ENCODE measurements around the gene HSD17B12.

HSD17B12 gene

DNA sequence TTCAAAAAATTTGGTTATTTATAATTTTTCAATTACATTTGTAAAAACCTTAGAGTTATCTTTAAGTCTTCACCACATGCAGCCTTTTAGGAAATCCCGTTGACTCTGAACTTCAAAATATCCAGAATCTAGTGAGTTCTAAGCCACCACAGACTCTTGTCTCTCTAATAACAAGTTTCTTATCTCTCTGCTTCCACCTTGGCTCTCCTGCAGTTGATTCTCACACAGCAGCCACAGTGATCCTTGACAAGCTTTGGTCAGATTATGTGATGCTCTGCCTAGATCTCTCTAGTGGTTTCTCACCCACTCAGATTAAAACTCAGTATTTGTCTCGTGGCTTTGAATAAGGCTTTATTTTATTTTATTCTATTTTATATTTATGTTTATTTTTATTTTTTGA lies 8.6 kb downstream of the HSD17B12 start:
- no peak for DNase-seq

DNA sequence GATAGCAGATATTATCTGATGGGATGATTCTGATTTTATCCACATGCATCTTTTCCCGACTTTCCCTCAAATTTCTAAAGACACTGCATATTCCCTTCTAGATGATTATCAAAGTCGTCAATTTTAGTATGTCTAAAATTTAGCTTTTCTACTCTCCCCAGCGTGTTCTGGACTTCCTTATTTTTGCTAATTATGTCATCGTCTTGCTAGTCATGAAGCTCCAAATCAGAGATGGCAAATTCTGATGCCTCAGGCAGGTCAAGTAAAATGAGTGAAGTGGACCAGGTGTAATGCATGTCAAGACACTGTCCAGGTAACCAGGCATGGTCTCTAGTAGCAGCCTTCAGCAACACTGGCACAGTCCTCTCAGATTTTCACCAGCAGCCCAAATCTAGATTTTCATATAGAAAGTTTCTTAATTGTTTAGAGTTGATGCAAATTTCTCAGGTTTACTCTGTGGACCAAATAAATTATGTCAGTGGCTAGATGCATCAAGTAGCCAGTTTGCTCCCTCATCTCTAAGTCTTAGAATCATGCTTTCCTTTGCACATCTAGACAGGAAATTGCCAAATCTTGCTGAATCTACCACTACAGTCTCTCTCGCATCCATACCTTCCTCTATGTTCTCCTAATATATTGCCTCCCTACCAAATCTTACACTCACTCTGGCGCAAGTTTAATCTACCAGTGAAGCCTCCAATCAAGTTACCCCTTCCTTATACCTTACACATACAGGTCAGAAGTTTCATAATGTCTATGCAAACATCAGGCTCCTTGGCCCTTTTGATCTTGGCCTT lies 10.6 kb downstream of the HSD17B12 start:
- DNase-seq, result no peak

DNA sequence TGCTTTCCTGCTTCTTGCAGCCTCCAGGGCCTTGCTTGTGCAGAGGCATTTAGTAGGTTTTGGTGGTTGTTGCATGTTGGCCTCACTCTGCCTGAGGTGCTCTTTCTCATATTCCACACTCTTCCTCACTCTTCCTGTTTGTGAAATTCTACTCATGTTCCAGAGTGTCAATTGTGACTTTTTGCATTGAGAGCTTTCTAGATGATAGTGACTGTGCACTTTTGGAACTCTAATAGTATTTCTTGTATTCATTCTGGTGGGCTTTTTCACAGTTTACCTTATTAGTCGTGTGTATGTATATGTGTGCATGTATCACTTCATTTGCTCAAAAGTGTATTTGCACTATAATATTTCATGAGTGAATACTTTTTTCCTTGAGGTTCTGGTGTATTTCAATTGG lies 11.3 kb downstream of the HSD17B12 start:
- no peak for DNase-seq

DNA sequence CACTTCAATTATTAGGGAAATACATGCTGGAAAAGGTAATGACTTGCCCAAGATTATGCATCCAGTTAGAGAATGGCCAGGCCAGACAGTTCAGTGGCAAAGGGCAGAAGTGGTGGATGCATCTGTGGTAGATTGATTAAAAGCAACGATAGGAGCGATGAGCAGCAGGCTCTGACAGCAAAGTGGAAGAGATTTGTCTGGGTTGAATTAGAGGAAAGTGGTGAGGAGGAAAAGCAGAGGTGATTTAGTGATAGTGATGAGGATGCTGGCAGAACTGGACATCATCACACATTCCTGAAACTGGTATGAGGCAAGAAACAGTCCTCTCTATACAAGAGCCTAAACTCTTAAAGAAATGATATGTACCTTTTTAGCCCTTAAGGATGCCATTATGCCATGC lies 12.5 kb downstream of the HSD17B12 start:
- no peak for DNase-seq

DNA sequence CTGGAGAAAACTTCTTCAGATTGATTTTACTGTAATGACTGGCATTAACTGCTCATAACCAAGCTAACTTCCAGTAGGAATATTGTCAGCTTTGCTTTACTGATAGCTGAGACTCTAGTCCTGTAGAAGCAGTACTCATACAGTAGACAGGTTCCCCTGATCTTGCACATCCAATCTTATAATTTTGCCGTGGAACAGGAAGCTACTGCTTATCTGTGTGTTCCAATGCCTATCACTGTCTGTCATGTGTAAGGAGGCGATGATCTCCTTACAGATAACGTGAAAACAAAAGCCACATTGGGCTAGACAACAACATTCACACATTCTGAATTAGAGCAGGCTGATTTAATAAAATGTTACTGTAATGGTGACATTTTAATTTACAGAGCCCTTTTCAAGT lies 13.2 kb downstream of the HSD17B12 start:
- DNase-seq, result no peak

DNA sequence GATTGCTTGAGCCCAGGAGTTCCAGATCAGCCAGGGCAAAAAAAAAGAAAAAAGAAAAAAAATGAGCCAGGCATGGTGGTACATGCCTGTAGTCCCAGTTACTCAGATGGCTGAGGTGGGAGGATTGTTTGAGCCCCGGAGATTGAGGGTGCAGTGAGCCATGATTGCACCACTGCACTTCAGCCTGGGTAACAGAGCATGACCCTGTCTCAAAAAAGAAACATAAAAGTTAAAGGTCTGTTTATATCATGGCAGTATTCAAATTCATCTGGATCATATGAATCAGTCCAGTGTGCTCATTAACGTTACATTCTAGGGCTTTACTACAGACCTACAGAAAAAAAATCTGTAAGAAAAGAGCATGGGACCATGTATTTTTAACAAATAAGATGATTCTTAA lies 13.9 kb downstream of the HSD17B12 start:
- no peak for DNase-seq

DNA sequence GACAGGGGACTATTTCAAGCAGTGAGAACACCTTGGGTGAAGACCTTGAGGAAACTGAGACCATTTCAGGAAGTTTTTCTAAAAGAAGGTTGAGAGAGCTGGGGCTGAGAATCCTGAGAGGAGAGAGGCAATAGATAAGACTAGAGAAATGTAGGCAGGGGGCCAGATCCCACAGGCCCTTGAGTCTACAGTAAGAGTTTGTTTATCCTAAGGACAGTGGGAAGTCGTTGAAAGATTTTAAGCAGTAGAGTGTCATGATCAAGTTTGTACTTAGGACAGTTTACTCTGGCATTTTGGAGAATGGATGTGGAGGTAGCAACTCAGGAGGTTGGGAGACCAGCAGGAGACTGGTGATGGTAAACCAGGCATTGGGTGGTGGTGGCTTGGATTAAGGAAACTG lies 17.1 kb downstream of the HSD17B12 start:
- no peak for DNase-seq

DNA sequence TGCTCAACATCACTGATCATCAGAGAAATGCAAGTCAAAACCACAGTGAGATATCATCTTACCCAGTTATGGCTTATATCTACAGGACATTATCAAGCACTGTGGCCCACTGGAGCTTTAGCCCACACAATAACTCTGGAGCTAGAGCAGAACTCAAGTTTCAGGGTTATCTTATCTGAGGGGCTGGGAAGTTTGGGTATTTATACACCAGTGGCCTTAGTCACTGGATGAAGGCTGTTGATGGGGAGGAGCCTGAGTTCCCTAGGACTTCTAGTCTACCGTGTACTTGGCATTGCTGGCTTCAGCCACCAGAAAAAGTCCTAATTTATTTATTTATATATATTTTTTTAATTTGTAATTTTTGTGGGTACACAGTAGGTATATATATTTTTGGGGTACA lies 19.3 kb downstream of the HSD17B12 start:
- DNase-seq, result no peak

DNA sequence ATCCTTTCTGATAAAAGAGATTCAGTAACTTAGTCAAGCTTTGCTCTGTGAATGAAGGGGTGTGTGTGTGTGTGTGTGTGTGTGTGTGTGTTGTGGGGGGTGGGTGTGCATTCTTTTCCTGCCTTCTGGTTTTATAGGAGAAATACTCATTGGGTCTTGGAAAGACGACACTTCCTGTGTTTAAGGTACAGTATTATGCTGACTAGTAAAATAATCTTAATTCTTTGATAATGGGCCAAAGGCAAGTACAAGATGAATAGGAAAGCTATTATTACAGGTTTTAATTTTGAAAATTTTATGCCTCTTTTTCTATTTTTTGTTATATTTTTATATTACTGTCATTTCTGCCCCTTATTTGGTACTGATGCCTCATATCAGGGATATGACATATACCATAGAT lies 26.1 kb downstream of the HSD17B12 start:
- DNase-seq, result no peak

DNA sequence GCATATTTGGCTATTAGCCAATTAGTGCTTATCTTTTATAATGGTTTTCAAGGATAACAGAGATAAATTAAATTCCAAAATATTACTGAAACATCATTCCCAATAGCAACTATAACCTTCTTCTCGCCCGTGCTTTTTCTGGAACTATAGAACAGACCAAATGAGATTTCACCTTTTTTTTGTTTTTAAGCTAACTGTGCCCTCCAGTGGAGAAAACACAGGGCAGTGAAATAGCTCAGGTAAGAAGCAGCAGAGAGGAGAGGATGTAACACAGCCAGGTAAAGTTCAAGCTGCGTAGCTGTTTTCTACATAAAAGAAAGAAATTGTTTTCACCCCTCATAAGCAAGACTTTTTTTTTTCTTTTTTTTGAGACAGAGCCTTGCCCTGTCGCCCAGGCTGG lies 28.2 kb downstream of the HSD17B12 start:
- DNase-seq, result no peak

DNA sequence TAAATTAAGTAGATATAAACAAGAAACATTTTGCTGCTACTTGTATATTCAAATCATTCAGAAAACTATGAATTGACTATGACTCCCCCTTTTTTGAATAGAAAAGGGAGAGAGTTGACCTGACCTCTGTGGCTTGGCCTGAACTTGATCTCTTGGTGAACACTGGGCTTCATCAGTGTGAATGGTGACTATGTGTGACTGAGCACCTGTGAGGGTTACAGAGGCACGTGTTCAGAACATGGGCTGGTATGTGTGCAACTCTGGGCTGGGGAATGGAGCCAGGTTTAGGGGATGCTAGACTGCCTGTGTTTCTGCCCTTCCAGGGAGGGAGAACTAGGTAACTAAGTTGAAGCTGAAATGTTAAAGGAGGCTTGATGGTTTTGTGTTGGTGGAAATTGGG lies 29.2 kb downstream of the HSD17B12 start:
- no peak for DNase-seq

DNA sequence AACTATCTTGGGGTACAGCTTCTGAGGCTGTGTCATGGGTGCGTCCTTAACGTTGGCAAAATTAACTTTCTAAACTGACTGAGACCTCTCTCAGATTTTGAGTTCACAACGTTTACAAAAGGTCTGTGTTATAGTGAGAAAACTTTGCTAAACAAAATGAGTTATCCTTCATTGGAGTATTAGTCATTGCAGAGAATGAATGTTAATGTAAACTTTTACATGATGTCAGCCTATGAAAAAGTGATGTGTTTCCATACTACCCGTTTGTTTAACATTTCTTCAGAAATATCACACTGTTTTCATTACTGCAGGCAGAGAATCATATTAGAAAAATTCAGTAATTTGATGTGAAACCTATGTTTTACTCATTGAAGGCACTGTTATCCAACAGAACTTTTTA lies 32.1 kb downstream of the HSD17B12 start:
- no peak for DNase-seq

DNA sequence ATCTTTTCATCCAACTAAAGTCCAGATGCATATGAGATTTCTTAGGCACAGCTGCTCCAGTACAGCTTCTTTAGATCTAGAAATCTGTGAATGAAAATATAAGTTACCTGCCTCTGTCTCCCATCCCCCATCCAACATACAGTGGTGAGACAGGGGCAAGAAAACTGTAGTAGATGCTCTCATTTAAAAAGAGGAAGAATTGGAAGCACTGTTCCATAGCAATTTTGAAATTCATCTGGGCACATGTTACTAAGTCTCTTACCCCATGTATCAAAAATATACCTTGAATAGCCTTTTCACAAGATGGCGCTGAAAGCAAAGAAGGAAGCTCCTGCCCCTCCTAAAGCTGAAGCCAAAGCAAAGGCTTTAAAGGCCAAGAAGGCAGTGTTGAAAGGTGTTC lies 37.8 kb downstream of the HSD17B12 start:
- DNase-seq, result no peak

DNA sequence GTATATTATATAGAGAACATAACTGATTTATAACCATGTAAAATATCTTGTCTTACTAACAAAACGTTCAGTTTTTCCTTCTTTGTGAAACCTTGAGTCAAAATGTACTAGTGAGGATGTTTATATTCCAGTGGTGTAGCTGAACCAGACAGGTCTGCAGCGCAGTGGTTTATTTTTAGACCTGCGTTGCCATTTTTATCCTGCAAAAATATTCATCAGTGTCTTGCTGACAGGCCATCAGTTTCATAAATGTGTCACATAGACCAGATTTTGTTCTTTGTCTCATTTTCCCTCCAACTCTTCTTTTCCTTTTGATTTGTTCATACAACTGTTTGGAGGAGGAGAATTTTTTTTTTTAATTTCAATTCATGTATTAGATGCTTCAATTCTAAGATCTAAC lies 43.1 kb downstream of the HSD17B12 start:
- no peak for DNase-seq

DNA sequence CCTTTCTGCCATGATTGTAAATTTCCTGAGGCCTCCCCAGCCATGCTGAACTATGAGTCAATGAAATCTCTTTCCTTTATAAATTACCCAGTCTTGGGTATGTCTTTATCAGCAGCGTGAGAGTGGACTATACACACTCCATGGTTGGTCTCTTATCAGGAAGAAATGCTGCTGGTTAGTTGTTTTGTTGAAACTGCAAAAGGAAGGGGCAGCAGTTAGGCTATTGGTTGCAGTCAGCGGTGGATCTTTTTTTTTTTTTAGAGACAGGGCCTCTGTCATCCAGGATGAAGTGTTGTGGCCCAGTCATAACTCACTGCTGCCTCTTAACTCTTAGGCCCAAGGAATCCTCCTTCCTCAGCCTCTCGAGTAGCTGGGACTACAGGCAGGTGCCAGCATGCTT lies 51.7 kb downstream of the HSD17B12 start:
- DNase-seq, result no peak

DNA sequence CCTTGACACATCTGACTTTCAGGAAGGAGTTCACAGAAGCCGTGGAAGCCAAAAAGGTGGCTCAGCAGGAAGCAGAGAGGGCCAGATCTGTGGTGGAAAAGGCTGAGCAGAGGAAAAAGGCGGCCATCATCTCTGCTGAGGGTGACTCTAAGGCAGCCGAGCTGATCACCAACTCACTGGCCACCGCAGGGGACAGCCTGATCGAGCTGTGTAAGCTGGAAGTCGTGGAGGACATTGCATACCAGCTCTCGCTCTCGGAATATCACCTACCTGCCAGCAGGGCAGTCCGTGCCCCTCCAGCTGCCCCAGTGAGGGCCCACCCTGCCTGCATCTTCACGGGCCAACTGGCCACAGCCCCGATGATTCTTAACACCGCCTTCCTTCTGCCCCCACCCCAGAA lies 53.7 kb downstream of the HSD17B12 start:
- DNase-seq, result no peak

DNA sequence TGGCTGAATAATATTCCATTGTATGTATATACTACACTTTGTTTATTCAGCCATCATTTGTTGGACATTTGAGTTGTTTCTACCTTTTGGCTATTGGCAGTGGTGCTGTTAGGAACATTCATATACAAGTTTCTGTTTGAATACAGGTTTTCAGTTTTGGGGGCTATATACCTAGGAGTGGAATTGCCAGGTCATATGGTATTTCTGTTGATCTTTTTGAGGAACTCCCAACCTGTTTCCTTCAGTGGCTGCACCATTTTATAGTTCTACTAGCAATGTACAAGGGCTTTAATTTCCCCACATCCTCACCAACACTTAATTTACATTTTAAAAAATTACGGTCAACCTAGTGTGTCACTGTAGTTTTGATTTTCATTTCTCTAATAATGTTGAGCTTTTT lies 54.6 kb downstream of the HSD17B12 start:
- DNase-seq, result no peak

DNA sequence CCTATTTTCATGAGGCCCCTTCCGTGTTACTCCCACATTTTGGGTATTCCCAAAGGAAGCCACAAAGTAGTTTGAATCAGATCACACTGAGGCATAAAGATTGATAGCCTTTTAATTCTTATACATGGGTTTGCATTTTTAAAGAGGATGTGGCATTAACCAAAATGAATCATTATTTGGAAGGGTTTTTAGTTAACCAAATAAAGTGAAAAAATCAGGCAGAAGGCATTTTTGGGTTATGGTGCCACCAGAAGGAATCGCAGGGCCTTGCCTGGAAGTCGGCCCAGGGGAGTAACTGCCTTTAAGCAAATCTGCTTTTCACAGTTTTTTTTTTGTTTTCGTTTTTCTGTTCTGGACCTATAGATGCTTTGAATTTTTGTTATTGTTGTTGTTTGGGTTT lies 55.4 kb downstream of the HSD17B12 start:
- DNase-seq, result no peak

DNA sequence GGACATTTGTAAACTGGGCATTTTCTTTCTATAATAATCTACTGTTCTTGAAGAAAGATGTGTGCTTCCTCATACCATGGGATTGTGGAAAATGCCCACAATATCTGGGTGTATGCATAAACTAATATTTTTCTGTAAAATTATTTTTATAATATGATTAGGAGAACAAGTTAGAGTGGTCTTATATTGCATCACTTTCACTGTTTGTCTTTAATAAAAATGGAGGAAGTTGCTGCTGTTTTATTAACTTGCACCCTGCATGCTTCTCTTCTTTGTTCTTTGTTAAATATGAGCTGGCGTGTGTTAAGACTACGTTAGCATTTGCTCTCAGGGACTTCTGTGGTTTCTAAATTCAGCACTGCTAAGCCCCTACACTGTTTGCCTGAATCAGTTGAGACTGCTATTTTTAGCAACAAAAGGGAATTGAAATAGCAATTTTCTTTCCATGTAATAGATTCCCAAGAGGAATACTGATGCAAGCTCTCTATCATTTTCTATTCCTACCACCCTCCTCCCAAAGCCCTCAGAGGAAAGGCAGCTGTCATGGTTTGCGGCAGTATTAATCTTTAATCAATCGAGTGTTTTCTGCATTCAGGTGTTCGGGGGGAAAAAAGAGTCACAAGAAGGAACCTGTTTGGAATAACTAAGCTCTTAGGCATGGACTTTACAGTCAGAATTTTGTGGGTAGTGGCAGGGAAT lies 56.1 kb downstream of the HSD17B12 start:
- no peak for DNase-seq

DNA sequence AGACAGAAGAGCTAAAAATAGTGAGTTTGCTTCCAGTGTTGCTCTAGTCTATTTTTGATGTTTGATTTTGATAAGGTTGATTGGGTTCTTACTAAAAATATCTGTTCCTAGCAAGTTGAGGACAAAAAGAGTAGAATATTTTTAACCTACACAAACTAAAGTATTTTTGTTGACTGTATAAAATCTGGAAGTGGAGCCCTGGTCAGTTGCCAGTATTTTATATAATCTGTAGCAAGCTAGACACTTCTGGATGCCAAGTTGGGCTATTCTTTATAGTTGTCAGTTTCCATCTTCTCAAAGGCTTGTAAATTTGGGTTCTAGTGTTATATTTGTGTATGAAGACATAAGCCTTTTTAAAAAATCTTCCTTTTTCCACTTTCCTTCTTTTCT lies 56.7 kb downstream of the HSD17B12 start:
- DNase-seq, result no peak

DNA sequence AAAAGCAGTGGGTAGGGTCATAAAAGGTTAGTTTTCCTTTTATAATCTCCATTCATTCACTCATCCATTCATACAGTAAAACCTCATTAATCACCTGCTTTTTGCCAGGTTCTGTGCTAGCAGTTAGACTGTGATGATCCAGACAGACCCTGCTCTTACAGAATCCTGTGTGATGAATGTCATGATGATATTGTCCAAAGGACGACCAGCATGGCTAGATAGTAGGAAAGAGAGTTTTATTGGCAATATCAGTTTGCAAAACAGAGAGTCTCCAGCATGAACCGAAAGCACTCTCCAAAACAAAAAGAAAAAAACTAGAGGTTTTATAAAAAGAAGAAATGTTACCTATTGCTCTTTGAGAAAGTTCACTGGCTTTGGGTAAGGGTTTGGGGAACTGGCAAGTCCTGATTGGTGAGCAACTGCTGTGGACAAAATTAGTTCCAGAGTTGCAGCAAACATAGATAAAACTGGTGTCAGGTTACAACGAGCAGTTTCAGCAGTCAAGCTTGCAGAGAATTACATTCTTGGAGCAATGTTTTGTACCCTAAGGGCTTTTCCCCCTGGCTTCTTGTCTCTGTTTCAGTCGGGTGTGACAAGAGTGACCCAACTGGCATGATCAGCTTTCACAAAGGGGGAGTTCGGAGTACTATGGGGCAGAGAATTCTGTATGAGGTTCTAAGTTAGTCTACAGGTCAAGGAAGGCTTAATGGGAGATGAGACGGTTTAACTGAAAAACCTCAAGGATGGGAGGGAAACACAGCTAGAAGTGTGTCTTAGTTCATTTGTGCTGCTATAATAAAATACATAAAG lies 58.3 kb downstream of the HSD17B12 start:
- no peak for DNase-seq

DNA sequence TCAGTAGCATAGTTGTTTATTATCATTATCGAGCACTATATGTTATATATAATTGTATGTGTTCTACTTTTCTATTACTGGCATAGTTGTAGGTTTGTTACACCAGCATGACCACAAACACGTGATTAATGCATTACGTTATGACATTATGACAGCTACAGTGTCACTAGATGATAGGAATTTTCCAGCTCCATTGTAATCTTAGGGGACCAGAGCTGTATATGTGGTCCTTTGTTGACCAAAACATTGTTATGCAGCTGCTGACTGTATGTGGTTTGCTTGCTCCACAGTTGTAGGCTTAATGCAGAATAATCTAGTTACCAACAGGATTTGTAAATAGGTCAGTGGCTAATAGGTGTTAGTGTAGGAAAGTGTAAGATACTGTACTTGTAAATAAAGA lies 66.1 kb downstream of the HSD17B12 start:
- no peak for DNase-seq

DNA sequence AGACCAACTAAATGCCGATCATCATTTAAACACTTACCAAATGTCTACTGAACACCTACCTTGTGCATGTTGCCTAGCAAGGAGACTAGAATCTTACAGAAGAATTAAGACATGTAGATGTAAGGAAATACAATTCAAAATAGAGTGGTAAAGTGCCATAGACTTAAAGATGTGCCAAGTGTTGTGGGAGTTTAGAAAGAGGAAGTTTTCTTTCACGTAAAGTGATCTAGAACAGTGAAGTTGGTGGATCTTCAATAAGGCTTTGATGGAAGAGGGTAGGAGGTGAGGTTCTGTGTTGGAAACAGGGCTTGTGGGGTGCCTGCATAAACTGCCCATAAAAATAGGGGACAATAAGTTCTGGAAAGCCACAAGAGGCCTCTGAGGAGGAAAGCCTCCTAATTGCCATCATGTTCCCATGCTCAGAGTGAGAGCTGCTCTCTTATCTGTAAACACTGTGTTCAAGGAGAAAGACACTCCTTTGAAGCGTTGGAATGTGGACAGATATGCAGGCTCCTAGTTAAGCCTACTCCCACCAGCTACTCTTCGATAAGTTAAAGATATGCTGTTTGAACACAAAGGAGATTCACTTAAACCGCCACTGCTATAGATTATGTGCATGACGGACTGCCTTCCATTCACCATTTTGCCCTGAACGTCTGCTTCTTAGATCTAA lies 66.7 kb downstream of the HSD17B12 start:
- no peak for DNase-seq

All from NCI-H2029 treated with DMSO at 0.1 percent for 48 hours (cell line).